Measurements from ENCODE around the gene HOXB9. TPM values are rescaled to one million over a fixed set of nuclear protein-coding genes. Genes with fewer than 3 reads are reported as not detected.

HOXB9 gene
- total RNA-seq, 1 experiment from 2014 or later = 27.8 TPM

DNA sequence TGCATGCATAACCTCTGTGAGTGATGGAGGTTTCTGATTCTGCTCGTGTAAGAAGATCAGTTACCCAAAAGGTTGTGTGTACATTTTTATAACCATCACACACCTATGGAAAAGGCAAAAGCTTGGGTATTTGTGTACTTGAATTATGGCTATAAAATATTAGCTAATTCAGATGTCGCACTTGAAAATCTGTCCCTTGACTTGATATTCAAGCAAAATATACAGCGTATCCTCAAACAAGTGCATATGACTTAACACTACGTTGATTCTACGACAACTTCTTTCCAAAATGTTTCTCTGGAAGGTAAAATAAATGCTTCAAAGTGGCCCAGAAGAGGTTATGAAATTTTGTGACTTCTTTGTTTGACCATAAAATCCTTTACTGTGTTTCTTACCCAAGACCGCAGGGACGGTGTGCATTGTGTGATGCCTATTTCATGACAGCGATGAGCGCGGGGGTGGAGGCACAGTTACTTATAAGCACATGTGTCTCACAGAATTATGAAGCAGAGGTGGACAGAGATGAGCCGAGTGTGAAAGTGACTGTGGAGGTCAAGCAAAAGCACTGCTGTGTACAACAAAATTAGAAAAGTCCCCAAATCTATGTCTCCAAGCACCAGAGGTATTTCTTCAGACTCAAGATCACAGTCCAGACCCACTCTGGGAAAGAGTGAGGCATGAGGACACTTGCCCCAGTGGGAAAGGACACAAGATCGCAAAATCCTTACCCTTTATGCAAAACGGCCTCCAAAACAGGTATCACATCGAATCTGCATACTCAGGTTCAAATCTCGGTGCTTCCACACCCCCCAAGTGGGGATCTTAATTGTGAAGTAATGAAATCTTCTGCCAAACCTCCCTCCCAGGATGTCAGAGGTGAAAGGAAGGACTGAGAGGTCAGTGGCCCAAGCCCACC is 4.1 kb upstream of the HOXB9 start:
- TF ChIP-seq, protein P1, sequence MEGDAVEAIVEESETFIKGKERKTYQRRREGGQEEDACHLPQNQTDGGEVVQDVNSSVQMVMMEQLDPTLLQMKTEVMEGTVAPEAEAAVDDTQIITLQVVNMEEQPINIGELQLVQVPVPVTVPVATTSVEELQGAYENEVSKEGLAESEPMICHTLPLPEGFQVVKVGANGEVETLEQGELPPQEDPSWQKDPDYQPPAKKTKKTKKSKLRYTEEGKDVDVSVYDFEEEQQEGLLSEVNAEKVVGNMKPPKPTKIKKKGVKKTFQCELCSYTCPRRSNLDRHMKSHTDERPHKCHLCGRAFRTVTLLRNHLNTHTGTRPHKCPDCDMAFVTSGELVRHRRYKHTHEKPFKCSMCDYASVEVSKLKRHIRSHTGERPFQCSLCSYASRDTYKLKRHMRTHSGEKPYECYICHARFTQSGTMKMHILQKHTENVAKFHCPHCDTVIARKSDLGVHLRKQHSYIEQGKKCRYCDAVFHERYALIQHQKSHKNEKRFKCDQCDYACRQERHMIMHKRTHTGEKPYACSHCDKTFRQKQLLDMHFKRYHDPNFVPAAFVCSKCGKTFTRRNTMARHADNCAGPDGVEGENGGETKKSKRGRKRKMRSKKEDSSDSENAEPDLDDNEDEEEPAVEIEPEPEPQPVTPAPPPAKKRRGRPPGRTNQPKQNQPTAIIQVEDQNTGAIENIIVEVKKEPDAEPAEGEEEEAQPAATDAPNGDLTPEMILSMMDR (IDR thresholded peaks at IDR 0.05; ENCODE audit: unreplicated experiment) = no peak
- no peak overlapping the region for H3K27ac Mint-ChIP-seq (ENCODE audit: unreplicated experiment)
- CTCF ChIA-PET = interaction anchor here (0.6 kb wide), 1 partner anchor 417 kb away, joined by 5 read pairs; no protein-coding TSS in a partner anchor
- peaks cover 9% of the 10 kb centered on the region for H3K4me1 Mint-ChIP-seq (ENCODE audit: low read depth, unreplicated experiment)
- peaks cover 61% of the 10 kb centered on the region for H3K36me3 Mint-ChIP-seq (ENCODE audit: insufficient read depth, unreplicated experiment)
- no peak overlapping the region for H3K4me3 Mint-ChIP-seq (ENCODE audit: low read depth, unreplicated experiment)
- DNase-seq = no peak
- H3K9me3 Mint-ChIP-seq (ENCODE audit: low read depth, unreplicated experiment) = no peaks in the 10 kb centered on the region
- peaks cover 19% of the 10 kb centered on the region for H3K27me3 Mint-ChIP-seq (ENCODE audit: unreplicated experiment)
- no TSS peak for BruUV-seq (replicated peaks)
- intact Hi-C loops (cut with micrococcal nuclease; ENCODE audit: unreplicated experiment) = no loop called here

DNA sequence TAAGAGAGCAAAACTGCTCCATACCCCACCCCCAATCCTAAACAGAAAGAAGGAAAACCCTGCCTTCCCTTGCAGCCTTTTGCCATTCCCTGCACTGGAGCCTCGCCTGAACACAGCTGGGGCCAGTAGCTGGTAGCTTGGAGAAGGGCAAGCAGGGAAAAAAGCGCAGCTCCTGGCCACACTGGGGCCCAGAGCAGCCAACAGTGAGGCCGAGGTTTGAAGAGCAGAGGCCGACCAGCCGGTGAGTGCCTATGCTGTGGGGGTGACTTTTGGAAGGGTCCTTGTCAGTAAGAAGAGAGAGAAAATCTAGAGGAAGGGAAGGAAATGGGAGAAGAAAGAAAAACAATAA is 3.2 kb upstream of the HOXB9 start:
- Mint-ChIP-seq H3K4me3 (ENCODE audit: low read depth, unreplicated experiment) (no peak overlapping the region), H3K36me3 (ENCODE audit: insufficient read depth, unreplicated experiment) (peaks cover 61% of the 10 kb centered on the region), H3K9me3 (ENCODE audit: low read depth, unreplicated experiment) (no peaks in the 10 kb centered on the region), H3K4me1 (ENCODE audit: low read depth, unreplicated experiment) (peaks cover 9% of the 10 kb centered on the region), H3K27me3 (ENCODE audit: unreplicated experiment) (peaks cover 19% of the 10 kb centered on the region), H3K27ac (ENCODE audit: unreplicated experiment) (no peak overlapping the region)
- DNase-seq = no peak
- TF ChIP-seq, protein P1 (IDR thresholded peaks at IDR 0.05; ENCODE audit: unreplicated experiment) = no peak
- no TSS peak for BruUV-seq (replicated peaks)
- CTCF ChIA-PET = interaction anchor here (0.6 kb wide), 3 partner anchors 244 to 416 kb away, joined by 3 to 5 read pairs (median 3); no protein-coding TSS in a partner anchor
- intact Hi-C loops (cut with micrococcal nuclease; ENCODE audit: unreplicated experiment) = no loop called here

DNA sequence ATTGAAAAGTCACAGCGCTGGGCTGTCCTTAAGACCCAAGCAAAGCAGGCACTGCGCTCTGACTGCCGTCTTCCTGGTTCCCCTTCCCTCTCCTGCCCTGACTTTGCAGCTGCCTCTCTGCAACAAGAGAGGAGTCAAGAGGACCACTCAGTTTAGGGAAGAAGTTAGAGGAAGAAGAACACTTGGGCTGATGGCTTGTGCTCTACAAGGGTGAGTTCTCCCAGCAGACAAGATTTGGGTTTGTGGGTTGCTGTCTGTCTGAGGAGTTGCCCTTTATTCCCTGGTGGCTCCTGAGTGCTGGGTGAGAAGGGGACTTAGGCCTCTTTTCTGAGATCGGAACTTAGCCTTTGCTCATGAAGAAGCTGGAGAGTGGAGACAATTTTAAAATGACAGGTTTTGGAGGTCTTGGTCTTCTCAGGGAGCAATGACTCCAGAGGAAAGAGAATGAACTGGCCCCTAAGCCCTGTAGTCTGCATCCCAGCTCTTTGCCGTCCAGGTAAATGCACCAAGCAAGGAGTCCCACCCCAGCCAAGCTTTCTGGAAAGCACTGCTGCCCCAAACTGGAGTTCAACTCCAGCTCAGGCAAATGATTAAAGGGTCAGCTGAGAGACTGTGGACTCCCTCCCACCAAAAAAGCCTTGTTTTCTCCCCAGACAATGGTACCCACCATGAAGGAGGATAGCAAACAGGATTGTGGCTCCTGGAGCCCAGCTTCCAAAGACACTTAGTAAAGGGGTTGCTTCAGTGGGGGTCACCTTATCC is 2.7 kb upstream of the HOXB9 start:
- Mint-ChIP-seq H3K36me3 (ENCODE audit: insufficient read depth, unreplicated experiment) (peaks cover 63% of the 10 kb centered on the region), H3K9me3 (ENCODE audit: low read depth, unreplicated experiment) (no peaks in the 10 kb centered on the region), H3K27ac (ENCODE audit: unreplicated experiment) (no peak overlapping the region), H3K27me3 (ENCODE audit: unreplicated experiment) (peaks cover 25% of the 10 kb centered on the region), H3K4me1 (ENCODE audit: low read depth, unreplicated experiment) (peaks cover 15% of the 10 kb centered on the region), H3K4me3 (ENCODE audit: low read depth, unreplicated experiment) (no peak overlapping the region)
- DNase-seq = no peak
- TF ChIP-seq, protein P1 (IDR thresholded peaks at IDR 0.05; ENCODE audit: unreplicated experiment) = no peak
- intact Hi-C loops (cut with micrococcal nuclease; ENCODE audit: unreplicated experiment) = no loop called here
- no TSS peak for BruUV-seq (replicated peaks)
- CTCF ChIA-PET = interaction anchor here (0.6 kb wide), 2 partner anchors 244 to 372 kb away, joined by 3 read pairs; no protein-coding TSS in a partner anchor

DNA sequence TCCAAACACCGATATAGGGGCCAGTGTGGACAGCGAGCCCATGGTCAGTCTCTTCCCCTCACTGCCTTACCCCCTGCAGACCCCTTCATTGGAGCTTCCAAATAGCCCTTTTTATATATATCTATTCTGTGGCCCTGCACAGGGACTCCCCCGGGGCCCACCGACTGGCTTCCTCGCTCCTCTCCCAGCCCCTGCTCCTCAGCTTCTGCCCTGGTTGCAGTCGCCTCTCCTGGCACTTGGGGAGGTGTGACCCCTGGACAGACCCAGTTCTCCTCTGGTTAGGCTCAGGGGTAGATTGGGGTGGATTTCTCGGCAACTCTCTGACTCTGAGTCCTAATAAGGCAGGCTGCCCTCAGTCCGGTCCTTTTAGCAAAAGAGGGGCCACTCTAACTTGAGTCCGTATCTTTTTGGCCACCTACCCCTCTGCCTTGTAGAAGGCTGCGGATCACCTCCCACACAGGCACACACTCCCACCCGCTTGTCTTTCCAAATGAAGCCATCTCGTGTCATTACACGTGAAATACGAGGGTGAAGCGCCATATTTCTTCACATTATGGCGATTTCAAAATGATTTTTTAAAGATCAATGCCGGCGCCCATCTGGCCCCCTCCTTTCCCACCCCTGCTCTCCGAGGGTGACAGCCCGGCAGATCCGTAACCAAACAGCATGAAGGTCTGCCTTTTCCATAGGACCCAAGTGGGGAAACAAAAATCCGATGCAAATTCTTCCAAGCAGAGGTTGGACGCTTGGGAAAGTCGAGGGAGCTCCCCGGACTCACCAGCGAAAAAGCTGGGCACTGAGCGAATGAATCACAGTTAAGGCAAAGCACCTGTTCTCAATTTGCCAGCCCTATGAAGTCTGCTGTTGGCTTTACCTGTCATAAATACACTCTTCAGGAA is 1.7 kb upstream of the HOXB9 start:
- Mint-ChIP-seq H3K9me3 (ENCODE audit: low read depth, unreplicated experiment) (no peaks in the 10 kb centered on the region), H3K4me1 (ENCODE audit: low read depth, unreplicated experiment) (peaks cover 24% of the 10 kb centered on the region), H3K4me3 (ENCODE audit: low read depth, unreplicated experiment) (peak overlapping the region; percentile 88), H3K27me3 (ENCODE audit: unreplicated experiment) (peaks cover 34% of the 10 kb centered on the region), H3K27ac (ENCODE audit: unreplicated experiment) (peak overlapping the region; percentile 91), H3K36me3 (ENCODE audit: insufficient read depth, unreplicated experiment) (peaks cover 69% of the 10 kb centered on the region)
- no peak for DNase-seq
- CTCF ChIA-PET = no interaction called here
- TF ChIP-seq, protein P1 (IDR thresholded peaks at IDR 0.05; ENCODE audit: unreplicated experiment) = no peak
- intact Hi-C loops (cut with micrococcal nuclease; ENCODE audit: unreplicated experiment) = no loop called here
- BruUV-seq (replicated peaks) = no TSS peak

Measured in Calu3 (cell line).